Gastrocnemius medialis (tissue), 4 donors: ENCODE measurements around the gene WNK4. TPM values are rescaled to one million over a fixed set of nuclear protein-coding genes. Genes with fewer than 3 reads are reported as not detected.

Experiments used
- ATAC-seq, 2 donors: fragments of 150-250 bp; one replicate each; pipeline ENCODE4 v1.9.1; 2016
- DNase-seq, 2 donors: peaks; one replicate each; pipeline ENCODE4 v3.0.0-alpha.2; 2019
- H3K27ac ChIP-seq, 4 donors: fragments of 200-600 bp; sonication (generic); 1 replicate in 1 of 4; 2 replicates in 3 of 4; pipeline ENCODE4 v1.5.1; 2016 to 2018; ENCODE audit warnings: mild to moderate bottlenecking in 2 of 4, moderate library complexity in 1 of 4
- H3K27me3 ChIP-seq, 3 donors: fragments of 200-600 bp; sonication (generic) in 2 of 3; 1 replicate in 1 of 3; 2 replicates in 2 of 3; pipeline versions ENCODE4 v1.5.1 to v1.6.0; 2016 to 2019; ENCODE audit warnings: mild to moderate bottlenecking in 1 of 3, moderate library complexity in 1 of 3
- H3K36me3 ChIP-seq, 2 donors: fragments of 200-600 bp; sonication (generic) in 1 of 2; one replicate each; pipeline ENCODE4 v1.5.1; 2017 to 2018
- H3K4me1 ChIP-seq, 2 donors: fragments of 200-600 bp; sonication (generic) in 1 of 2; one replicate each; pipeline ENCODE4 v1.5.1; 2016 to 2017; ENCODE audit warnings: mild to moderate bottlenecking in 2 of 2
- H3K4me3 ChIP-seq, 4 donors: fragments of 200-600 bp; sonication (generic) in 3 of 4; 1 replicate in 1 of 4; 2 replicates in 3 of 4; pipeline ENCODE4 v1.5.1; 2016 to 2019; ENCODE audit warnings: mild to moderate bottlenecking in 2 of 4
- H3K9me3 ChIP-seq, 3 donors: fragments of 200-600 bp; sonication (generic) in 2 of 3; 1 replicate in 1 of 3; 2 replicates in 2 of 3; pipeline ENCODE4 v1.5.1; 2016 to 2019
- POLR2A ChIP-seq, 2 donors: fragments of 450-650 bp; IDR thresholded peaks; one replicate each; pipeline ENCODE4 v1.6.1; 2017; ENCODE audit warnings: antibody characterized with exemption in 2 of 2, mild to moderate bottlenecking in 2 of 2, moderate library complexity in 2 of 2
- in situ Hi-C, 4 donors: fragments of 200-750 bp; cut with MboI; loops; one replicate each; pipeline versions ENCODE4 v1.15.0 to v1.8.0; 2017; ENCODE audit warnings: low sequenced_read_pairs in 4 of 4
- intact Hi-C: fragments of 100-400 bp; cut with DNase I; formaldehyde crosslinking; loops from one replicate; pipeline ENCODE4 v1.15.1; 2023; ENCODE audit warnings: low total_unique reads
- total RNA-seq, 4 donors: library from RNA; depleted of rRNA; stranded (reverse); fragments of >200 nt; gene quantifications; one replicate each; pipeline versions ENCODE4 v1.1.0 to v1.2.3, GENCODE V29; 2016
- TF ChIP-seq, protein P1 (sequence below), 5 experiments: fragments of 450-650 bp in 3 of 5; fragments of 200-600 bp in 2 of 5; sonication (generic) in 2 of 5; IDR thresholded peaks in 4 of 5; conservative IDR thresholded peaks in 1 of 5; 1 replicate in 4 of 5; 2 replicates in 1 of 5; pipeline ENCODE4 v1.5.1; 2016 to 2019; ENCODE audit warnings: antibody characterized with exemption in 5 of 5, mild to moderate bottlenecking in 3 of 5, moderate library complexity in 3 of 5

The WNK4 gene
- total RNA-seq, 4 donors from 2014 or later = not detected

DNA sequence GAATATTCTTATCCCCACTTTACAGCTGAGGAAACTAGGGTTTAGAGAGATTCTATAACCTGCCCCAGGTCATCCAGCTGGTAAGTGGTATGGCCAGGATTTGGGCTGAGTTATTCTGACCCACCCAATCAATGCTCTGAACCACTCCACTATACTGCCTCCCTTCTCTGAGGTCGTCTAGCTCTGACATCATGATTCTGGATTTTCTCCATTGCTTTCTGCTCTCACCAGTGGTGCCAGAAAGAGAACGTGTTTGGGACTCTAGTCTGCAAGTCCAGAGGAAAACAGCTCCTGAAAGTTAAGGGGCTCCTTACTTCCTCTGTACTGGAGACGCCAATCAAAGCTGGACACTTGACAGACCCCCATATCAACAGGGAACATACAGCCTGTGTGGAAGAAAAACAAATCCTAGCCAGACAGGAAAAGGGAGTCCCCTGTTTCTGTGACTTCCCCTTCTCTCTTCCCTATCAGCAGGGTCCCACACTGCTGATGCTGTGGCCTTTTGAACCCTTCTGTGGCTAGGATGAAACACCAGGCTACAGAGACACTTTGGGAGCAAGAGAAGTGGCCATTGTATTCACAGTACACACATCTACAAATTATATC lies 29.6 kb upstream of the WNK4 start:
- Histone ChIP-seq H3K4me3 (no peak overlapping the region), H3K27me3 (no peaks in the 10 kb centered on the region), H3K9me3 (no peaks in the 10 kb centered on the region), H3K27ac (peak overlapping the region; percentile 62 to 68 (median 66)), H3K4me1 (peaks cover 6 to 8% of the 10 kb centered on the region in 2 donors), H3K36me3 (no peaks in the 10 kb centered on the region)
- TF ChIP-seq, protein P1, sequence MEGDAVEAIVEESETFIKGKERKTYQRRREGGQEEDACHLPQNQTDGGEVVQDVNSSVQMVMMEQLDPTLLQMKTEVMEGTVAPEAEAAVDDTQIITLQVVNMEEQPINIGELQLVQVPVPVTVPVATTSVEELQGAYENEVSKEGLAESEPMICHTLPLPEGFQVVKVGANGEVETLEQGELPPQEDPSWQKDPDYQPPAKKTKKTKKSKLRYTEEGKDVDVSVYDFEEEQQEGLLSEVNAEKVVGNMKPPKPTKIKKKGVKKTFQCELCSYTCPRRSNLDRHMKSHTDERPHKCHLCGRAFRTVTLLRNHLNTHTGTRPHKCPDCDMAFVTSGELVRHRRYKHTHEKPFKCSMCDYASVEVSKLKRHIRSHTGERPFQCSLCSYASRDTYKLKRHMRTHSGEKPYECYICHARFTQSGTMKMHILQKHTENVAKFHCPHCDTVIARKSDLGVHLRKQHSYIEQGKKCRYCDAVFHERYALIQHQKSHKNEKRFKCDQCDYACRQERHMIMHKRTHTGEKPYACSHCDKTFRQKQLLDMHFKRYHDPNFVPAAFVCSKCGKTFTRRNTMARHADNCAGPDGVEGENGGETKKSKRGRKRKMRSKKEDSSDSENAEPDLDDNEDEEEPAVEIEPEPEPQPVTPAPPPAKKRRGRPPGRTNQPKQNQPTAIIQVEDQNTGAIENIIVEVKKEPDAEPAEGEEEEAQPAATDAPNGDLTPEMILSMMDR (IDR thresholded peaks at IDR 0.05 in 4 of 5, conservative IDR thresholded peaks at IDR 0.05 in 1 of 5) = no peak
- TF ChIP-seq POLR2A (IDR thresholded peaks at IDR 0.05) = no peak
- DNase-seq (no peak), ATAC-seq (no peak)
- in situ Hi-C loops (loop anchor here in 1 of 4 donors (25.0 kb wide), 1 partner anchor 164 kb away; the partner anchor contains the start of gene PSMC3IP), intact Hi-C loops (no loop called here)

DNA sequence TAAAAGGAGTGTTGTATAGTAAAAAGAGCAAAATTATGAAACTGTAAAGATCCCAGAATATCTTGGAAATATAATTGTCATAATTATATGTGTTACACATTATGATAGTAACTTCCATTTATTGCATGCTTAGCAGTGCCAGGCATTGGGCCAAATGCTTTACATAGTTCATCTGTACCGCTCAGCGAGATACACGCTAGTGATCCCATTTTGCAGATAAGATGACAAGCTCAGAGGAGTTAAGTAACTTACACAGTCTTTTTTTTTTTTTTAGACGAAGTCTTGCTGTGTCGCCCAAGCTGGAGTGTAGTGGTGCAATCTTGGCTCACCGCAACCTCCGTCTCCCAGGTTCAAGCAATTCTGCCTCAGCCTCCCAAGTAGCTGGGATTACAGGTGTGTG lies 28.8 kb upstream of the WNK4 start:
- Histone ChIP-seq H3K36me3 (no peaks in the 10 kb centered on the region), H3K9me3 (no peaks in the 10 kb centered on the region), H3K27me3 (no peaks in the 10 kb centered on the region), H3K4me1 (peaks cover 6 to 8% of the 10 kb centered on the region in 2 donors), H3K27ac (peak overlapping the region in 1 of 4 donors; percentile 62), H3K4me3 (no peak overlapping the region)
- intact Hi-C loops (no loop called here), in situ Hi-C loops (loop anchor here in 1 of 4 donors (25.0 kb wide), 1 partner anchor 164 kb away; the partner anchor contains the start of gene PSMC3IP)
- no peak for DNase-seq
- ATAC-seq = no peak
- TF ChIP-seq, protein P1 (IDR thresholded peaks at IDR 0.05 in 4 of 5, conservative IDR thresholded peaks at IDR 0.05 in 1 of 5) = no peak
- no peak for TF ChIP-seq POLR2A (IDR thresholded peaks at IDR 0.05)

DNA sequence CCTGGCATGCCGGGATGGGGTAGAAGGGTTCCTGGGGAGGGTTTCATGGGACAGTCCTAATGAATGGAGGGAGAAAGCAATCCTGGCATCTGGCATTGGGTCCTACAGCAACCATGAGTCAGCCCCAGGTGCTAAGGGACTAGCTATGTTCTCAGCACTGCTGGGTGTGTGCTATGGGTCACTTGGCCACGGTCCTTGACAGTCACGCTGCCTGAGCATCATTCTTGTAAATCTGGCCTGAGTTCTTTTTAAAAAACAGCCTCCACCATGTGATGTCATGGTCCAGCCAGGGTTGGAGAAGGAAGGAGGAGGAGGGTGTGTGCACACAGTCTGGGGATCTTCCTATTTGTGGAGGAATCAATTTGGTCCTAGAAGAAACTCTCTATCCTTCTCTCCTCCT lies 25.6 kb upstream of the WNK4 start:
- Histone ChIP-seq H3K27ac (peak overlapping the region; percentile 31 to 52 (median 46)), H3K4me3 (no peak overlapping the region)
- intact Hi-C loops = no loop called here

DNA sequence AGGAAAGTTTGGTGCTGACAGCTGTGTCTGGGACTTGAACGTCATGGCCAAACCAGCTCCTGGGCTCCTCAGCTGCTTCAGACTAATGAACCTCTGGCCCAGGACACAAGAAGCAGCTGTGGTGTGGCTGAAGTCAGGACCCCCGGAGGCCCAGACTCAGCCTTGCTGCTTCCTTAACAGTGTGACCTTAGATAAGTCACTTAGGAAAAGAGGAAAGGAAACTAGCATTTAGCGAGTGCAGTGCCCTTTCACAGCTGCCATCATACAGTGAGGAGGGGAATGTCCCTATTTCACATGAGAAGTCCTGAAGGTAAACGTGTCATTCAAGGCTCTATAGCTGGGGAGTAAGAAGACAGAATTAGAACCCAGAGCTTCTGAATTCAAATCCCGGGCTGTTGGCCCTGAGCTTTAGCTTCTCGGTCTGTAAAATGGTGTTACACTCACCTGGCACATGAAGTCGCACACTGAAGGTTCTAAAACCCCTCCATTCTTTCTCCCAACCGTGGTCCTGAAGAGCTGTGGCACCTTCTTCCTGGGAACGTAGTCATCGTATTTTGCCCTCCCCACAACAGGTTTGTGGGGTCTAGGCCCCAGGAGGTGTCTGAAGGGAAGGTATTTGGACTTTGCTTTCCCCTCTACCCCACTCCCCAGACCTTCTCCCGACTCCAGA lies 20.3 kb upstream of the WNK4 start:
- Histone ChIP-seq H3K9me3 (no peaks in the 10 kb centered on the region), H3K27ac (peak overlapping the region; percentile 35 to 78 (median 72)), H3K4me3 (peak overlapping the region; percentile 50 to 66 (median 58)), H3K4me1 (peaks cover 3 to 13% of the 10 kb centered on the region in 2 donors), H3K27me3 (peaks cover 4 to 26% (median 15%) of the 10 kb centered on the region in 3 donors), H3K36me3 (no peaks in the 10 kb centered on the region)
- intact Hi-C loops = no loop called here
- in situ Hi-C loops = loop anchor here in 3 of 4 donors (5.0 to 25.0 kb wide), 4 partner anchors 33 to 175 kb away; partner anchors contain the start of gene PSMC3IP (in 1 of the 3)
- ATAC-seq = no peak
- no peak for TF ChIP-seq POLR2A (IDR thresholded peaks at IDR 0.05)
- TF ChIP-seq, protein P1 (IDR thresholded peaks at IDR 0.05 in 4 of 5, conservative IDR thresholded peaks at IDR 0.05 in 1 of 5) = no peak
- DNase-seq = no peak

More for the DNA sequence above, 25.6 kb upstream of the WNK4 start:
- H3K4me1 ChIP-seq = peaks cover 4 to 6% of the 10 kb centered on the region in 2 donors
- ATAC-seq = peak; percentile 79 to 90
- TF ChIP-seq, protein P1 (IDR thresholded peaks at IDR 0.05 in 4 of 5, conservative IDR thresholded peaks at IDR 0.05 in 1 of 5) = no peak
- TF ChIP-seq POLR2A (IDR thresholded peaks at IDR 0.05) = peak in 1 of 2 donors; percentile 42
- H3K36me3 ChIP-seq = no peaks in the 10 kb centered on the region
- H3K27me3 ChIP-seq = peaks cover 0 to 3% (median 3%) of the 10 kb centered on the region in 3 donors
- in situ Hi-C loops = loop anchor here in 1 of 4 donors (25.0 kb wide), 1 partner anchor 167 kb away; the partner anchor contains the start of gene PSMC3IP
- H3K9me3 ChIP-seq = no peaks in the 10 kb centered on the region
- peak; percentile 71 to 85 for DNase-seq
